ENCODE data around the gene ATP7B.

The ATP7B gene

GRCh38 chr13:51958217-51958547 lies 53.1 kb downstream of the ATP7B start:
- Histone ChIP-seq H3K9me3 (ENCODE audit: insufficient read depth, low read depth, low read length) (no peaks in the 10 kb centered on the region), H3K27me3 (ENCODE audit: insufficient read depth, low read length) (no peaks in the 10 kb centered on the region), H3K4me3 (ENCODE audit: low read length) (no peak overlapping the region), H3K4me1 (ENCODE audit: insufficient read depth, low read length) (no peaks in the 10 kb centered on the region), H3K27ac (ENCODE audit: low read depth, low read length) (no peak overlapping the region), H3K36me3 (ENCODE audit: insufficient read depth, low read length) (no peaks in the 10 kb centered on the region), H3K9ac (ENCODE audit: low read depth, low read length) (no peak overlapping the region)
- WGBS, result 85% methylated on average over 8 of the region's 8 CpGs

DNA sequence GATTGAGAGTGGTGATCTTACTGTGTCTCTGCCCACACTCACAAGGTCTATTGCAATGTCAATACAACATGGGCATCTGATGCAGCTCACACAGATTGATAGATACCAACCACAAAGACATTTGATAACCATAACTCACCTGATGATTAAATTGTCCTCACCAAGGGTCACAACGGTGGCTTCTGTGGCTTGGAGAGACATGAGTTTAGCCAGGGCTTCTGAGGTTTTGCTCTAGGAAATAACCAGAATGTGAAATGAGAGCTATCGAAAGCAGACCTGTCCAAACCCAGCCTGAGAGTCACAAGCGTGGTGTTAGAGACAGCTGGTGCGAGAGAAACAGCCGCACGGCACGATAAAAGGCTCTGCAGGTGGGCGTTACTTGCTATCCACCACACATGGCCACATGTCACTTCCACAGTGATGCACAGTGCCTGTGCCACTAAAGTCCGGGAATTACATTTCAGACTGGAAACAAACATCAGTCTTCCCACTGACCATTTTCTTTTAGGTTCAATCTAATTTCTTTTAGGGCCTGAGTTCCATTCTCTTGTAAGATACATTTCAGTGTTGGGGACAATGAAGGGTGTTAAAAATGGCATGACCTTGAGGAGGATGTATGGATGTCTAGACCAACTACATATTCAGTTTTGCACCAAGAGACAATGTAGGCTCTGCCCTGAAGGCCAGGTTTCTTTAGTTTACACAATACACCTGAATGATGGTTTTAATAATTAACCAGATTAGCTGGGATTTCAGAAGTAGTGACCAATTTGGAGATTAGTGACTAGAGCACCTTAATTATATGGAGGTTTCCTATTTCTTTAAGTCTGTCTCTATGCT lies 53.7 kb downstream of the ATP7B start:
- Histone ChIP-seq H3K27ac (ENCODE audit: low read depth, low read length) (no peak overlapping the region), H3K36me3 (ENCODE audit: insufficient read depth, low read length) (no peaks in the 10 kb centered on the region), H3K4me3 (ENCODE audit: low read length) (no peak overlapping the region), H3K4me1 (ENCODE audit: insufficient read depth, low read length) (no peaks in the 10 kb centered on the region), H3K9me3 (ENCODE audit: insufficient read depth, low read depth, low read length) (no peaks in the 10 kb centered on the region), H3K9ac (ENCODE audit: low read depth, low read length) (no peak overlapping the region), H3K27me3 (ENCODE audit: insufficient read depth, low read length) (no peaks in the 10 kb centered on the region)
- WGBS, result 88% methylated on average over 9 of the region's 9 CpGs

- Histone ChIP-seq H3K27me3 (ENCODE audit: insufficient read depth, low read length) (no peaks in the 10 kb centered on the region), H3K27ac (ENCODE audit: low read depth, low read length) (no peak overlapping the region), H3K9ac (ENCODE audit: low read depth, low read length) (no peak overlapping the region), H3K4me3 (ENCODE audit: low read length) (no peak overlapping the region), H3K36me3 (ENCODE audit: insufficient read depth, low read length) (no peaks in the 10 kb centered on the region), H3K9me3 (ENCODE audit: insufficient read depth, low read depth, low read length) (no peaks in the 10 kb centered on the region), H3K4me1 (ENCODE audit: insufficient read depth, low read length) (no peaks in the 10 kb centered on the region)
Observed at GRCh38 chr13:51956717-51957116, 54.5 kb downstream of the ATP7B start.

- 95% methylated on average over 16 of the region's 16 CpGs for WGBS
- Histone ChIP-seq H3K27ac (ENCODE audit: low read depth, low read length) (no peak overlapping the region), H3K9me3 (ENCODE audit: insufficient read depth, low read depth, low read length) (no peaks in the 10 kb centered on the region), H3K4me3 (ENCODE audit: low read length) (no peak overlapping the region), H3K9ac (ENCODE audit: low read depth, low read length) (no peak overlapping the region), H3K27me3 (ENCODE audit: insufficient read depth, low read length) (no peaks in the 10 kb centered on the region), H3K4me1 (ENCODE audit: insufficient read depth, low read length) (no peaks in the 10 kb centered on the region), H3K36me3 (ENCODE audit: insufficient read depth, low read length) (no peaks in the 10 kb centered on the region)
Observed at GRCh38 chr13:51955816-51956603, 55.2 kb downstream of the ATP7B start.

- Histone ChIP-seq H3K36me3 (ENCODE audit: insufficient read depth, low read length) (no peaks in the 10 kb centered on the region), H3K4me3 (ENCODE audit: low read length) (no peak overlapping the region), H3K9me3 (ENCODE audit: insufficient read depth, low read depth, low read length) (no peaks in the 10 kb centered on the region), H3K27me3 (ENCODE audit: insufficient read depth, low read length) (no peaks in the 10 kb centered on the region), H3K4me1 (ENCODE audit: insufficient read depth, low read length) (no peaks in the 10 kb centered on the region), H3K9ac (ENCODE audit: low read depth, low read length) (no peak overlapping the region), H3K27ac (ENCODE audit: low read depth, low read length) (no peak overlapping the region)
- WGBS, result 94% methylated on average over 15 of the region's 15 CpGs
Observed at GRCh38 chr13:51955281-51955771, 55.9 kb downstream of the ATP7B start.

GRCh38 chr13:51953347-51954195 lies 57.7 kb downstream of the ATP7B start:
- no peaks in the 10 kb centered on the region for H3K4me1 ChIP-seq (ENCODE audit: insufficient read depth, low read length)
- H3K27ac ChIP-seq (ENCODE audit: low read depth, low read length), result no peak overlapping the region
- H3K36me3 ChIP-seq (ENCODE audit: insufficient read depth, low read length), result no peaks in the 10 kb centered on the region
- WGBS, result 92% methylated on average over 3 of the region's 3 CpGs
- no peak overlapping the region for H3K9ac ChIP-seq (ENCODE audit: low read depth, low read length)
- H3K4me3 ChIP-seq (ENCODE audit: low read length), result no peak overlapping the region
- no peaks in the 10 kb centered on the region for H3K27me3 ChIP-seq (ENCODE audit: insufficient read depth, low read length)
- H3K9me3 ChIP-seq (ENCODE audit: insufficient read depth, low read depth, low read length), result no peaks in the 10 kb centered on the region

DNA sequence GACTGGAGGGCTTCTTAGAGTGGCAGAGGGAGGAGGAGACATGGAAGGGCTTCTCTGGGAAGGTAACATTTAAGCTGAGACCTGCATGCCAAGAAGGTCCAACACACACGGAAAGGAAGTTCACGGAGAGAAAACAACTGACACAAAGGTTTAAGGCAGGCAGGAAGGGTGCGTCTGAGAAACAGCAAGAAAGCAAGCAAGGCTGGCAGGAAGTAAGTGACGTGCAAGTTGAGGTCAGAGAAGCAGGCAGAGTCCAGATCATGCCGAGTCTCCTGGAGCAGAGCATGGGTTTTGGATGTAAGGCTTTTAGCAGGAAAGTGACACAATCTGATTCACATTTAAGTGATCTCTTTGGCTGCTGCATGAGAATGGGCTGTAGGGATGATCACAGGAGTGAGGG lies 60.5 kb downstream of the ATP7B start:
- H3K27me3 ChIP-seq (ENCODE audit: insufficient read depth, low read length), result no peaks in the 10 kb centered on the region
- no peaks in the 10 kb centered on the region for H3K9me3 ChIP-seq (ENCODE audit: insufficient read depth, low read depth, low read length)
- 89% methylated on average over 5 of the region's 5 CpGs for WGBS
- no peak overlapping the region for H3K9ac ChIP-seq (ENCODE audit: low read depth, low read length)
- H3K4me3 ChIP-seq (ENCODE audit: low read length), result no peak overlapping the region
- H3K4me1 ChIP-seq (ENCODE audit: insufficient read depth, low read length), result no peaks in the 10 kb centered on the region
- no peak overlapping the region for H3K27ac ChIP-seq (ENCODE audit: low read depth, low read length)
- no peaks in the 10 kb centered on the region for H3K36me3 ChIP-seq (ENCODE audit: insufficient read depth, low read length)

GRCh38 chr13:51946163-51946669 lies 65.0 kb downstream of the ATP7B start:
- H3K9ac ChIP-seq (ENCODE audit: low read depth, low read length), result no peak overlapping the region
- no peaks in the 10 kb centered on the region for H3K36me3 ChIP-seq (ENCODE audit: insufficient read depth, low read length)
- no peak overlapping the region for H3K27ac ChIP-seq (ENCODE audit: low read depth, low read length)
- H3K4me1 ChIP-seq (ENCODE audit: insufficient read depth, low read length), result no peaks in the 10 kb centered on the region
- H3K9me3 ChIP-seq (ENCODE audit: insufficient read depth, low read depth, low read length), result no peaks in the 10 kb centered on the region
- H3K4me3 ChIP-seq (ENCODE audit: low read length), result no peak overlapping the region
- no peaks in the 10 kb centered on the region for H3K27me3 ChIP-seq (ENCODE audit: insufficient read depth, low read length)
- WGBS, result 92% methylated on average over 15 of the region's 15 CpGs

DNA sequence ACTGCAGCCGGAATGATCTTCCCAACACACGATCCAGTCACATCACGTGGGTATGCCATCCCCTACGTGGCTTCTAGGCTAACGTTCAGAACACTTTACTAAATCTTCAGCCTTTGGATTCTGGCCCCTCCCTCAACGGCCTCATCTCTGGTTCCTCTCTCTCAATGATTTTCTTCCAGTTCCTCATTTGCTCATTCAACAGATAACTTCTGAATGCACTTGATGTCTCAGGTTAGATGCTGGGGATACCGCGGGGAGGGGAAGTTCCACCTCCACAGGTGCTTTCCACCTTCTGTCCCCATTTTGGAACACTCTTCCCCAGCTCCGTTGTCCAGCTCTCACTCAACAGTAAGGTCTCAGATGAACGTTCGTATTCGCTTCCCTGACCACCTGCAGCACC lies 66.1 kb downstream of the ATP7B start:
- Histone ChIP-seq H3K9me3 (ENCODE audit: insufficient read depth, low read depth, low read length) (no peaks in the 10 kb centered on the region), H3K4me1 (ENCODE audit: insufficient read depth, low read length) (no peaks in the 10 kb centered on the region), H3K4me3 (ENCODE audit: low read length) (no peak overlapping the region), H3K36me3 (ENCODE audit: insufficient read depth, low read length) (no peaks in the 10 kb centered on the region), H3K27ac (ENCODE audit: low read depth, low read length) (no peak overlapping the region), H3K9ac (ENCODE audit: low read depth, low read length) (no peak overlapping the region), H3K27me3 (ENCODE audit: insufficient read depth, low read length) (no peaks in the 10 kb centered on the region)
- WGBS, result 93% methylated on average over 12 of the region's 12 CpGs

DNA sequence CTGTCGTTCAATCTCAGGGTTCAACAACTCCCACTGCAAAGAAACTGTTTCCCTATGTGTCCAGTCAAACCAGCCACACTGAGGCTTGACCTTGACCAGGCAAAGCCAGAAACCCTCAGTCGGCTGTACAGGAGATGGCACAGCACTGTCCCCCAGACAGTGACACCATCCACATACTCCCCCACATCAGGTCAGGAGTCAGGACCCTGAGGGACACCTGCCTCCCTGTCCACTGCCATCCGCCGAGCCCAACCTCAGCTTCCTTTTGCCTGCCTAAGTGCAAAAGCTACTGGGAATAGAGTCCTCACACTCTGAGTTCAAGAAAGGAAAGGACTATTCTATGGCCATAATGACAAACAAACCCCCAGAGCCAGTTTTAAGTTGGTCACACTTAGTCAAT lies 66.8 kb downstream of the ATP7B start:
- Histone ChIP-seq H3K4me3 (ENCODE audit: low read length) (no peak overlapping the region), H3K4me1 (ENCODE audit: insufficient read depth, low read length) (no peaks in the 10 kb centered on the region), H3K27me3 (ENCODE audit: insufficient read depth, low read length) (no peaks in the 10 kb centered on the region), H3K9me3 (ENCODE audit: insufficient read depth, low read depth, low read length) (no peaks in the 10 kb centered on the region), H3K27ac (ENCODE audit: low read depth, low read length) (no peak overlapping the region), H3K9ac (ENCODE audit: low read depth, low read length) (no peak overlapping the region), H3K36me3 (ENCODE audit: insufficient read depth, low read length) (no peaks in the 10 kb centered on the region)
- 91% methylated on average over 4 of the region's 4 CpGs for WGBS

GRCh38 chr13:51943721-51944120 lies 67.5 kb downstream of the ATP7B start:
- H3K27me3 ChIP-seq (ENCODE audit: insufficient read depth, low read length), result no peaks in the 10 kb centered on the region
- H3K27ac ChIP-seq (ENCODE audit: low read depth, low read length), result no peak overlapping the region
- no peaks in the 10 kb centered on the region for H3K36me3 ChIP-seq (ENCODE audit: insufficient read depth, low read length)
- H3K4me3 ChIP-seq (ENCODE audit: low read length), result no peak overlapping the region
- H3K9me3 ChIP-seq (ENCODE audit: insufficient read depth, low read depth, low read length), result no peaks in the 10 kb centered on the region
- H3K4me1 ChIP-seq (ENCODE audit: insufficient read depth, low read length), result no peaks in the 10 kb centered on the region
- WGBS, result 87% methylated on average over 8 of the region's 8 CpGs
- H3K9ac ChIP-seq (ENCODE audit: low read depth, low read length), result no peak overlapping the region
